ENCODE measurements around the gene AQP9.

- no peak for TF ChIP-seq POLR2AphosphoS5 (IDR thresholded peaks at IDR 0.05)
- no peak for TF ChIP-seq CTCF (IDR thresholded peaks at IDR 0.05)
- no peak for TF ChIP-seq POLR2A (IDR thresholded peaks at IDR 0.05)
Measured at GRCh38 chr15:58179206-58179605, 41.0 kb downstream of the AQP9 start.

Measured in sigmoid colon (tissue), 4 donors.